ENCODE data around the gene MORC4.

The MORC4 gene

GRCh38 chrX:107000013-107000515, at the start of gene MORC4:
TSS of gene MORC4 (minus strand) at chrX:107000212. CDS start at chrX:106999969, 243 bp downstream.
- no peaks in the 10 kb centered on the region for H3K27me3 ChIP-seq (ENCODE audit: low read depth, low read length)
- no peaks in the 10 kb centered on the region for H3K9me3 ChIP-seq (ENCODE audit: control insufficient read depth in 1 of 2, low read length in 2 of 2)
- H3K4me3 ChIP-seq (ENCODE audit: low read depth in 1 of 2, low read length in 2 of 2) = peak within 1 kb of the TSS; percentile 67 to 71
- H3K4me1 ChIP-seq (ENCODE audit: control insufficient read depth in 1 of 2, insufficient read depth in 2 of 2, low read length in 2 of 2) = peaks cover 0 to 9% of the 10 kb centered on the region in 2 donors
- H3K27ac ChIP-seq (ENCODE audit: low read length) = no peak within 1 kb of the TSS
- no peaks in the 10 kb centered on the region for H3K36me3 ChIP-seq (ENCODE audit: control insufficient read depth in 1 of 2, insufficient read depth in 2 of 2, low read length in 2 of 2)

- H3K4me3 ChIP-seq (ENCODE audit: low read depth in 1 of 2, low read length in 2 of 2) = no peak overlapping the region
- no peaks in the 10 kb centered on the region for H3K4me1 ChIP-seq (ENCODE audit: control insufficient read depth in 1 of 2, insufficient read depth in 2 of 2, low read length in 2 of 2)
- H3K27ac ChIP-seq (ENCODE audit: low read length) = no peak overlapping the region
- H3K27me3 ChIP-seq (ENCODE audit: low read depth, low read length) = no peaks in the 10 kb centered on the region
- no peaks in the 10 kb centered on the region for H3K9me3 ChIP-seq (ENCODE audit: control insufficient read depth in 1 of 2, low read length in 2 of 2)
- H3K36me3 ChIP-seq (ENCODE audit: control insufficient read depth in 1 of 2, insufficient read depth in 2 of 2, low read length in 2 of 2) = no peaks in the 10 kb centered on the region
Measured at GRCh38 chrX:107047622-107048021, 47.6 kb upstream of the MORC4 start.

GRCh38 chrX:107029752-107030151, 29.7 kb upstream of the MORC4 start:
- Histone ChIP-seq H3K4me3 (ENCODE audit: low read depth in 1 of 2, low read length in 2 of 2) (no peak overlapping the region), H3K27ac (ENCODE audit: low read length) (no peak overlapping the region), H3K27me3 (ENCODE audit: low read depth, low read length) (no peaks in the 10 kb centered on the region), H3K4me1 (ENCODE audit: control insufficient read depth in 1 of 2, insufficient read depth in 2 of 2, low read length in 2 of 2) (no peaks in the 10 kb centered on the region), H3K36me3 (ENCODE audit: control insufficient read depth in 1 of 2, insufficient read depth in 2 of 2, low read length in 2 of 2) (no peaks in the 10 kb centered on the region), H3K9me3 (ENCODE audit: control insufficient read depth in 1 of 2, low read length in 2 of 2) (no peaks in the 10 kb centered on the region)

GRCh38 chrX:107025545-107025944, 25.5 kb upstream of the MORC4 start:
- no peaks in the 10 kb centered on the region for H3K36me3 ChIP-seq (ENCODE audit: control insufficient read depth in 1 of 2, insufficient read depth in 2 of 2, low read length in 2 of 2)
- H3K27me3 ChIP-seq (ENCODE audit: low read depth, low read length) = no peaks in the 10 kb centered on the region
- H3K27ac ChIP-seq (ENCODE audit: low read length) = no peak overlapping the region
- no peaks in the 10 kb centered on the region for H3K9me3 ChIP-seq (ENCODE audit: control insufficient read depth in 1 of 2, low read length in 2 of 2)
- no peak overlapping the region for H3K4me3 ChIP-seq (ENCODE audit: low read depth in 1 of 2, low read length in 2 of 2)
- no peaks in the 10 kb centered on the region for H3K4me1 ChIP-seq (ENCODE audit: control insufficient read depth in 1 of 2, insufficient read depth in 2 of 2, low read length in 2 of 2)

GRCh38 chrX:107014936-107015335, 14.9 kb upstream of the MORC4 start:
- Histone ChIP-seq H3K36me3 (ENCODE audit: control insufficient read depth in 1 of 2, insufficient read depth in 2 of 2, low read length in 2 of 2) (no peaks in the 10 kb centered on the region), H3K27me3 (ENCODE audit: low read depth, low read length) (no peaks in the 10 kb centered on the region), H3K4me3 (ENCODE audit: low read depth in 1 of 2, low read length in 2 of 2) (no peak overlapping the region), H3K4me1 (ENCODE audit: control insufficient read depth in 1 of 2, insufficient read depth in 2 of 2, low read length in 2 of 2) (no peaks in the 10 kb centered on the region), H3K9me3 (ENCODE audit: control insufficient read depth in 1 of 2, low read length in 2 of 2) (no peaks in the 10 kb centered on the region), H3K27ac (ENCODE audit: low read length) (no peak overlapping the region)

- H3K27me3 ChIP-seq (ENCODE audit: low read depth, low read length) = no peaks in the 10 kb centered on the region
- no peak overlapping the region for H3K4me3 ChIP-seq (ENCODE audit: low read depth in 1 of 2, low read length in 2 of 2)
- no peaks in the 10 kb centered on the region for H3K36me3 ChIP-seq (ENCODE audit: control insufficient read depth in 1 of 2, insufficient read depth in 2 of 2, low read length in 2 of 2)
Measured at GRCh38 chrX:107008034-107008433, 8.0 kb upstream of the MORC4 start.

GRCh38 chrX:106999002-106999975, 723 bp downstream of the MORC4 start:
- H3K36me3 ChIP-seq (ENCODE audit: control insufficient read depth in 1 of 2, insufficient read depth in 2 of 2, low read length in 2 of 2) = no peaks in the 10 kb centered on the region
- H3K27ac ChIP-seq (ENCODE audit: low read length) = no peak overlapping the region
- H3K9me3 ChIP-seq (ENCODE audit: control insufficient read depth in 1 of 2, low read length in 2 of 2) = no peaks in the 10 kb centered on the region
- peaks cover 0 to 9% of the 10 kb centered on the region in 2 donors for H3K4me1 ChIP-seq (ENCODE audit: control insufficient read depth in 1 of 2, insufficient read depth in 2 of 2, low read length in 2 of 2)
- peak overlapping the region; percentile 67 to 71 for H3K4me3 ChIP-seq (ENCODE audit: low read depth in 1 of 2, low read length in 2 of 2)
- no peaks in the 10 kb centered on the region for H3K27me3 ChIP-seq (ENCODE audit: low read depth, low read length)

More at GRCh38 chrX:107008034-107008433, 8.0 kb upstream of the MORC4 start:
- H3K9me3 ChIP-seq (ENCODE audit: control insufficient read depth in 1 of 2, low read length in 2 of 2) = no peaks in the 10 kb centered on the region
- H3K27ac ChIP-seq (ENCODE audit: low read length) = no peak overlapping the region
- H3K4me1 ChIP-seq (ENCODE audit: control insufficient read depth in 1 of 2, insufficient read depth in 2 of 2, low read length in 2 of 2) = no peaks in the 10 kb centered on the region

- Histone ChIP-seq H3K36me3 (ENCODE audit: control insufficient read depth in 1 of 2, insufficient read depth in 2 of 2, low read length in 2 of 2) (no peaks in the 10 kb centered on the region), H3K9me3 (ENCODE audit: control insufficient read depth in 1 of 2, low read length in 2 of 2) (no peaks in the 10 kb centered on the region), H3K27ac (ENCODE audit: low read length) (no peak overlapping the region), H3K4me3 (ENCODE audit: low read depth in 1 of 2, low read length in 2 of 2) (no peak overlapping the region), H3K4me1 (ENCODE audit: control insufficient read depth in 1 of 2, insufficient read depth in 2 of 2, low read length in 2 of 2) (peaks cover 0 to 9% of the 10 kb centered on the region in 2 donors), H3K27me3 (ENCODE audit: low read depth, low read length) (no peaks in the 10 kb centered on the region)
Measured at GRCh38 chrX:106997611-106998010, 2.4 kb downstream of the MORC4 start.

- Histone ChIP-seq H3K4me1 (ENCODE audit: control insufficient read depth in 1 of 2, insufficient read depth in 2 of 2, low read length in 2 of 2) (peaks cover 0 to 9% of the 10 kb centered on the region in 2 donors), H3K36me3 (ENCODE audit: control insufficient read depth in 1 of 2, insufficient read depth in 2 of 2, low read length in 2 of 2) (peaks cover 0 to 7% of the 10 kb centered on the region in 2 donors), H3K4me3 (ENCODE audit: low read depth in 1 of 2, low read length in 2 of 2) (no peak overlapping the region), H3K9me3 (ENCODE audit: control insufficient read depth in 1 of 2, low read length in 2 of 2) (no peaks in the 10 kb centered on the region), H3K27me3 (ENCODE audit: low read depth, low read length) (no peaks in the 10 kb centered on the region), H3K27ac (ENCODE audit: low read length) (no peak overlapping the region)
Measured at GRCh38 chrX:106995678-106996077, 4.3 kb downstream of the MORC4 start.

GRCh38 chrX:106987488-106987887, 12.5 kb downstream of the MORC4 start:
- peaks cover 0 to 6% of the 10 kb centered on the region in 2 donors for H3K36me3 ChIP-seq (ENCODE audit: control insufficient read depth in 1 of 2, insufficient read depth in 2 of 2, low read length in 2 of 2)
- H3K27ac ChIP-seq (ENCODE audit: low read length) = no peak overlapping the region
- no peak overlapping the region for H3K4me3 ChIP-seq (ENCODE audit: low read depth in 1 of 2, low read length in 2 of 2)
- H3K9me3 ChIP-seq (ENCODE audit: control insufficient read depth in 1 of 2, low read length in 2 of 2) = no peaks in the 10 kb centered on the region
- H3K4me1 ChIP-seq (ENCODE audit: control insufficient read depth in 1 of 2, insufficient read depth in 2 of 2, low read length in 2 of 2) = peaks cover 0 to 3% of the 10 kb centered on the region in 2 donors
- H3K27me3 ChIP-seq (ENCODE audit: low read depth, low read length) = no peaks in the 10 kb centered on the region

GRCh38 chrX:106980952-106981626, 18.9 kb downstream of the MORC4 start:
- no peaks in the 10 kb centered on the region for H3K4me1 ChIP-seq (ENCODE audit: control insufficient read depth in 1 of 2, insufficient read depth in 2 of 2, low read length in 2 of 2)
- no peak overlapping the region for H3K4me3 ChIP-seq (ENCODE audit: low read depth in 1 of 2, low read length in 2 of 2)
- no peaks in the 10 kb centered on the region for H3K27me3 ChIP-seq (ENCODE audit: low read depth, low read length)
- H3K36me3 ChIP-seq (ENCODE audit: control insufficient read depth in 1 of 2, insufficient read depth in 2 of 2, low read length in 2 of 2) = peaks cover 4 to 12% of the 10 kb centered on the region in 2 donors
- no peaks in the 10 kb centered on the region for H3K9me3 ChIP-seq (ENCODE audit: control insufficient read depth in 1 of 2, low read length in 2 of 2)
- H3K27ac ChIP-seq (ENCODE audit: low read length) = no peak overlapping the region

All from muscle layer of duodenum (tissue), 2 donors.